ENCODE measurements around the gene NELFA. TPM values are rescaled to one million over a fixed set of nuclear protein-coding genes. Genes with fewer than 3 reads are reported as not detected.
A peak's percentile ranks its signal among the peaks of the same experiment; 100 is the strongest.

The NELFA gene
- total RNA-seq: 18.5 and 22.8 TPM in 2 replicates

GRCh38 chr4:2008921-2009650, at the start of gene NELFA:
TSS of gene NELFA (minus strand) at chr4:2008974. CDS start at chr4:2008959, 15 bp downstream.

Small RNA genes lying within 50 kb of the gene (small RNA-seq; reads per million reads assigned to genes)
- 5,367 reads per million, percentile 100 among the genes with 10 or more reads in this experiment for gene SCARNA22

Other genes starting within 250 kb of the NELFA start
- 0.29 and 0.53 TPM in 2 replicates for gene FGFR3, start 215.7 kb downstream of the NELFA start, total RNA-seq
- gene LETM1, start 152.8 kb downstream of the NELFA start, total RNA-seq: 79.4 and 98.5 TPM in 2 replicates
- 127 and 148 TPM in 2 replicates for gene NSD2, start 137.6 kb downstream of the NELFA start, total RNA-seq
- gene NAT8L, start 50.4 kb upstream of the NELFA start, total RNA-seq: under 0.01 and 0.07 TPM in 2 replicates
- gene HAUS3, start 233.1 kb upstream of the NELFA start, total RNA-seq: 21.5 TPM in 2 replicates
- 3.2 and 5.6 TPM in 2 replicates for gene POLN, start 233.1 kb upstream of the NELFA start, total RNA-seq